Cardiac fibroblast (primary cell): ENCODE measurements around the gene MAML2.
A peak's percentile ranks its signal among the peaks of the same experiment; 100 is the strongest.

Experiments
- DNase-seq, 2 donors: peaks; one replicate each; pipeline versions ENCODE4 v3.0.0 to v3.0.0-alpha.2; 2010; ENCODE audit warnings: low read depth in 2 of 2
- H3K4me3 ChIP-seq, 2 donors: replicated peaks in 1 of 2; 1 replicate in 1 of 2; 2 replicates in 1 of 2; pipeline ENCODE4 v1.5.1; 2011; ENCODE audit warnings: low read depth in 2 of 2, low read length in 2 of 2, mild to moderate bottlenecking in 2 of 2, moderate library complexity in 1 of 2
- TF ChIP-seq, protein P1 (sequence below): IDR thresholded peaks from one replicate; pipeline ENCODE4 v1.5.1; 2011; ENCODE audit warnings: low read depth, mild to moderate bottlenecking, low read length, inconsistent platforms

Gene MAML2

GRCh38 chr11:96045622-96046456, 297.2 kb downstream of the MAML2 start:
- DNase-seq = peak; percentile 69 to 92
- TF ChIP-seq, protein P1, sequence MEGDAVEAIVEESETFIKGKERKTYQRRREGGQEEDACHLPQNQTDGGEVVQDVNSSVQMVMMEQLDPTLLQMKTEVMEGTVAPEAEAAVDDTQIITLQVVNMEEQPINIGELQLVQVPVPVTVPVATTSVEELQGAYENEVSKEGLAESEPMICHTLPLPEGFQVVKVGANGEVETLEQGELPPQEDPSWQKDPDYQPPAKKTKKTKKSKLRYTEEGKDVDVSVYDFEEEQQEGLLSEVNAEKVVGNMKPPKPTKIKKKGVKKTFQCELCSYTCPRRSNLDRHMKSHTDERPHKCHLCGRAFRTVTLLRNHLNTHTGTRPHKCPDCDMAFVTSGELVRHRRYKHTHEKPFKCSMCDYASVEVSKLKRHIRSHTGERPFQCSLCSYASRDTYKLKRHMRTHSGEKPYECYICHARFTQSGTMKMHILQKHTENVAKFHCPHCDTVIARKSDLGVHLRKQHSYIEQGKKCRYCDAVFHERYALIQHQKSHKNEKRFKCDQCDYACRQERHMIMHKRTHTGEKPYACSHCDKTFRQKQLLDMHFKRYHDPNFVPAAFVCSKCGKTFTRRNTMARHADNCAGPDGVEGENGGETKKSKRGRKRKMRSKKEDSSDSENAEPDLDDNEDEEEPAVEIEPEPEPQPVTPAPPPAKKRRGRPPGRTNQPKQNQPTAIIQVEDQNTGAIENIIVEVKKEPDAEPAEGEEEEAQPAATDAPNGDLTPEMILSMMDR = peak; percentile 26
- no peak overlapping the region for H3K4me3 ChIP-seq

DNA sequence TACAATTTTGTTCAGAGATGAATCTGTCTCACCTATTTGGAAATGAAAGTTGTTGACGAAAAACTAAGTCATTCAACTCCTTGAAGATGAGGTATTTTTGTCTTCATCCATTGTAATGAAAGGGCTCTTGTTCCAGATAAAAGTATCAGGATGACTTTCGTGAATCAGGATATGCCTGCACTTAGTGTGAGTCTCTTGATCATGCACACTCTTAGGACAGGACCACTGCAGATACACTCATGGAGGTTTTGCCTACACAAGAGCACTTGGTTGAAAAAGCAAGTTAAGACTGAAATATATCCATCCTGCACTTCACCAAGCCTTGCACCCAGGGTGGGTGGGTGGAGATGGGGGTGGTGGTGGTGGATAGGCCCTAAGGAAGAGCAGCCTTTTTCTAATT, 298.2 kb downstream of the MAML2 start:
- DNase-seq = no peak
- no peak overlapping the region for H3K4me3 ChIP-seq
- TF ChIP-seq, protein P1 = no peak

- no peak for DNase-seq
- no peak overlapping the region for H3K4me3 ChIP-seq
- TF ChIP-seq, protein P1 = no peak
Observed at GRCh38 chr11:96044311-96044710, 298.7 kb downstream of the MAML2 start.

- H3K4me3 ChIP-seq = no peak overlapping the region
- no peak for DNase-seq
- TF ChIP-seq, protein P1 = no peak
Observed at GRCh38 chr11:96043291-96043690, 299.7 kb downstream of the MAML2 start.

GRCh38 chr11:96038046-96038445, 304.9 kb downstream of the MAML2 start:
- peak in 1 of 2 donors; percentile 34 for DNase-seq
- no peak overlapping the region for H3K4me3 ChIP-seq
- TF ChIP-seq, protein P1 = no peak

- no peak overlapping the region for H3K4me3 ChIP-seq
- TF ChIP-seq, protein P1 = no peak
- DNase-seq = peak in 1 of 2 donors; percentile 68
Observed at GRCh38 chr11:96037405-96037949, 305.5 kb downstream of the MAML2 start.
